Heart left ventricle (tissue), 13 donors: ENCODE measurements around the gene NUCB1.

ENCODE experiments used
- CTCF ChIP-seq, 12 donors: fragments of 200-600 bp; sonication (generic) in 4 of 12; IDR thresholded peaks; one replicate each; pipeline versions ENCODE4 v1.5.0 to v1.8.0; 2018 to 2022; ENCODE audit warnings: antibody characterized with exemption in 12 of 12, mild to moderate bottlenecking in 5 of 12
- POLR2A ChIP-seq, 2 donors: fragments of 450-650 bp; IDR thresholded peaks; one replicate each; pipeline ENCODE4 v1.6.1; 2017; ENCODE audit warnings: antibody characterized with exemption in 2 of 2, mild to moderate bottlenecking in 2 of 2, moderate library complexity in 2 of 2
- donor health status: ischemic (EF 13 %, LVEDD 7.1; RV severe dilation, severe dysfunction).
- donor health status: DM: no; HTN: yes; CAD: no.
- donor health status: DM: no; HTN: no; CAD: no.
- donor health status: ischemic (EF 25% LVEDD 6.9; RV normal size, moderate dysfunction).
- donor health status: ischemic (EF 25% LVEDD 5.7; RV mildly dilated, moderate dysfunction).
- donor health status: ischemic (EF 35%, LVEDD 5.7; RV mildly dilated, moderate dysfunction).
- donor health status: nonischemic (EF 11% LVEDD 7.7; RV severe dilation, severe dysfunction).
- donor health status: DM: yes; HTN: yes; CAD: no.
- donor health status: PGD.
- donor health status: ischemic (EF 29% LVEDD 5.4; RV normal size, mild dysfunction).
- donor health status: nonischemic (EF 23%, LVEDD 6.1; RV moderate dilation, normal function).

GRCh38 chr19:48946463-48947257 lies 46.5 kb downstream of the NUCB1 start:
- TF ChIP-seq CTCF (IDR thresholded peaks at IDR 0.05) (no peak), POLR2A (IDR thresholded peaks at IDR 0.05) (no peak)
